HG03520 (cell line): ENCODE data around the gene CCDC141.

Experiments used
- ATAC-seq: cut with Tn5 transposase; IDR thresholded peaks from one replicate; pipeline ENCODE4 v1.9.1; 2021; ENCODE audit warnings: mild to moderate bottlenecking, moderate library complexity; ENCODE audit not compliant: unreplicated experiment

CCDC141 gene

DNA sequence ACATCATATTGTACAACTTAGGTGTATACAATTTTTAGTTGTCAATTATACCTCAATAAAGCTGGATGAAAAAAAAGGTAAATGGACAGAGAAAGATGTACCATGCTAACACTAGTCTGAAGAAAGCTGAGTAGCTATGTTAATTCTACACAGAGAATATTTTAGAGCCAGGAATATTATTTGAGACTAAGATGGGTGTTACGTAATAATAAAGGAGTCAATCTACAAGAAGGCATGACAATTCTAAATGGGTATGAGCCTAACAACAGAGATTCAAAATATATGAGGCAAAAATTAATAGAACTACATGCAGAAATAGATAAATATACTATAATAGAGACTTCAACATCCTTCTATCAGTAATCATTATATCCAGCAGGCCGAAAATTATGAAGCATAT, 69.1 kb downstream of the CCDC141 start:
- no peak for ATAC-seq

GRCh38 chr2:178978667-178979066, 71.3 kb downstream of the CCDC141 start:
- ATAC-seq = no peak

GRCh38 chr2:178976351-178976750, 73.6 kb downstream of the CCDC141 start:
- ATAC-seq = no peak

DNA sequence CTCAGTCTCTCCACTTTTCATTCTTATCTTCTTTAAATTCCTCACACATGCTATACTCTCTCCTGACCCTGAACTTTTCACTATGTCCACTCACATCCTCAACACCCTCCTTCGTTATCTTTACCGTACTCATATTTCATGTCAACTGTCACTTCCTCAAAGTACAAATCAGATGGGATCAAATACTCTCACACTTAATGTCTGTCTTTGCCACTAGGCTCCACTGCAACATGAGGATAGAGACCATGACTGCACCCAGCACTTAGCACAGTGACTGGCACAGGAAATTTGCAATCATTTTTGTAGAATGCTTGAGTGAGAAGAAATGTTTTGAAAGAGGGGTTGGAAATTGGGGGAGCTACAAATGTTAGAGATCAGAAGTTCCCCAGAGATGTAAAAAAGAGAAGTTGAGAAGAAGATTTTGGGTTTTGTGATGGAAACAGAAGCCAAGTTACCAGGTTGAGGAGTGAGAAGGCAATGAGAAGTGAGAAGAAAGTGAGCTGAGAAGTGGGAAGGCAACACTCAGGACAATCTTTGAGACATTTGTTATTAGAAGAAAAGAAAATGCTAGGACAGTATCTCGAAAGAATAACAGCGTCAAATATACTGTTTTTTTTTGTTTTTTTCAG, 87.0 kb downstream of the CCDC141 start:
- ATAC-seq = no peak

- no peak for ATAC-seq
These were observed 87.8 kb downstream of the CCDC141 start for GRCh38 chr2:178962152-178962551.

- no peak for ATAC-seq
These were observed 95.9 kb downstream of the CCDC141 start for GRCh38 chr2:178954049-178954448.

DNA sequence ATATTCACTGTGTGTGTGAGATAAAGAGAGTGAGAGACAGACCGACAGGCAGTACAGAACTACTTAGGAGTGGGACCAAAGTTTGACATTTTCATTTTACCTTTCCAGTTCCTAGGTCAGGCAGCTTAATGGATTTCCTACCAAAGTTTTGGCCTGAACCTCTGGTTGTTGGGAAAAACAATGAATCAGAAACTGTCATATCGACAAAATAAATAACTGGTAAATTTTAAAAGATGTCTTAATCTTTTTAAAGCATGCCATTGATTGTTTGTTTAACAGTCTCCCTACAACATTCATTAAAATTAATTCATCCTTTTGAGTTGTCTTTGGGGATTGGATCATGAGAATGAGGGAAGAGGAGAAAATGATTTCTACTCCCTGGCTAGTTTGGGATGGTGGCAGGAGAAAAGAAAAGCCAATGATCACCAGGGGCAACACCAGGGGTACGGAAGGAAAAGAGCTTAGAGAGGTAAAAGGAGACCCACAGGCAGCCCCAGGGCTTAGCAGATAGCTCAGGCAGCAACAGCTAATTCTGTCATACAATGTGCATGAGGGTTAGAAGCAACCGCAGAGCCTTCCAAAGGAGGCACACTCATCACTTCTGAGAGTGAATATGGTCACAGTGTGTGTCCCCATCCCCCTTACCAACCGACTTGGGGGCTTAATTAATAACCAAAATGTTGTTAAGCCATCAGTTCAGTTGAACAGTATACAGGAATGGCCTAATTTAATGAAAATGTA, 98.5 kb downstream of the CCDC141 start:
- ATAC-seq = no peak

DNA sequence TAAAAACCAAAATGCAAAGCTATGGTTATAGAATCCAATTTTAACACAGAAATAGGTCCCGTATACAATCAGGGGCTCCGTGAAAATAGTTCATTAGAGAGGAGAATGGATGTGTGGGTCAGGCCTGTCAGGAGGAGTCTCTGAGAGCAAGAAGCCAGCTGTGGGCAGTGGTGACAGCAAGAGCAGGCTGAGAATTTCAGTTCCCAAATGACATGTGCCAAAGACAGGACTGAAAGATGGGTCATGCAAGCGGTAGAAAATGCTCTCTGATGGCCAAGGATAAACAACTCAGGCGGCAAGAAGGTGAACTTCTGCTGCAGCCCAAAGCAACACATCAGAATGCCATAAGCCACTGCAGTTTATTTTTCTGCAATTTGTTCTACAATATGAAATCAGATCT, 100.4 kb downstream of the CCDC141 start:
- peak; percentile 81 for ATAC-seq

- ATAC-seq = no peak
These were observed 100.8 kb downstream of the CCDC141 start for GRCh38 chr2:178949151-178949550.

GRCh38 chr2:178947006-178947405, 102.9 kb downstream of the CCDC141 start:
- ATAC-seq = no peak

DNA sequence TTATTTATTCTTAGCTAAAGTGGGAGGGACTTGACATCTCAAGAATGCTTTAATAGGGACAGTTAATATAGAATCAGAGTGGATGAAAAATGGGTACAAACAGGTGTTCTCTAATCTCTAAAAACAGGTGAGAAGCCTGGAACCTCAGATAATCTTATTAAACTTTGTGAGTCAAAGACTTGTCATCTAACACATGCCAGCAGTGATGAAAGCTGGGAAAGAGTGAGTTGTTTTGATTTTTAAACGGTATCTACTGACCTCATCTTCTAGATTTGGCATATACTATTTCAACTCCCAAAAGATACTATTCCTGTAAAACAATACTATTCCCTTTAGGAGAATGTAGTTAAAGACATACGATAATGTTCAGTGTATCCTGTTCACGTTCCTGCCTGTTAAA, 103.4 kb downstream of the CCDC141 start:
- ATAC-seq = no peak

- no peak for ATAC-seq
These were observed 106.2 kb downstream of the CCDC141 start for GRCh38 chr2:178943745-178944144.

- no peak for ATAC-seq
These were observed 115.4 kb downstream of the CCDC141 start for GRCh38 chr2:178934571-178934970.

GRCh38 chr2:178933493-178933892, 116.4 kb downstream of the CCDC141 start:
- no peak for ATAC-seq

GRCh38 chr2:178928077-178928476, 121.9 kb downstream of the CCDC141 start:
- peak; percentile 65 for ATAC-seq

DNA sequence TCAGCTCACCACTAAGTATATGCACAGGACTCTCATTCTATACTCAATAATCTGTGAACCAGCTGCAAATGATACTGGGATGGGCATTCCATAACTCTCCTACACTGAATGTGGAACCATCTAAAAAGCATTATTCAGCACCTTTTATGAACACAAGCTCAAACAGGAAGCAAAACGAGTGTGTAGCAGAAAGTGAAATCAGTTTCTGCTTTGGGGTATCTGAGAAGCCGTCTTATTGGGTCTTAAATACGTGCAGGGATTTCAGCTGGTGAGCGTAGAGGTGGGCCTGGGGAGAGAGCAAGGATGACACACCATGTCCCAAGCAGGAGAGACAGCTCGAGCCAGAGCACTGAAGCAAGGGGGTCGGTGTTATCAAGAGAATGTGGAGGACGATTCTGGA, 122.8 kb downstream of the CCDC141 start:
- peak; percentile 41 for ATAC-seq

DNA sequence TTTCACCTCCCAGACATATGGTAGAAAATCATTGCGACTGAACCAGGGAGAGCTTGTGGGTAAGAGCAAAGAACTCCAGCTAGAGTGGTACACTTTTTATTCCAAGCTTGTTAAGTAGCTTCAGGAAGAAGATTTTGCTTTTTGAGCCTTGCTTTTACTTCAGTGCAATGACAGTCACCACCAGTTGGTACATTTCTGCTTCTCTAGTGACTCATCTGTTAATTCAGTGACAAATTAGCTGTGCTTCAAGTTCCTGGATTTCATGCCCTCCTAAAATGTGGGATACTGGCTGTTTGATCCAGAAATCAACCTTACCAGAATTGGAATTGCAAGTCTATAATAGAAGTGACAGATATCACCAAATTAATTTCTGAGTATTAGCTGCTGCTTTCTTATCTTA, 125.1 kb downstream of the CCDC141 start:
- ATAC-seq = no peak

- ATAC-seq = no peak
These were observed 126.4 kb downstream of the CCDC141 start for GRCh38 chr2:178923546-178923945.

DNA sequence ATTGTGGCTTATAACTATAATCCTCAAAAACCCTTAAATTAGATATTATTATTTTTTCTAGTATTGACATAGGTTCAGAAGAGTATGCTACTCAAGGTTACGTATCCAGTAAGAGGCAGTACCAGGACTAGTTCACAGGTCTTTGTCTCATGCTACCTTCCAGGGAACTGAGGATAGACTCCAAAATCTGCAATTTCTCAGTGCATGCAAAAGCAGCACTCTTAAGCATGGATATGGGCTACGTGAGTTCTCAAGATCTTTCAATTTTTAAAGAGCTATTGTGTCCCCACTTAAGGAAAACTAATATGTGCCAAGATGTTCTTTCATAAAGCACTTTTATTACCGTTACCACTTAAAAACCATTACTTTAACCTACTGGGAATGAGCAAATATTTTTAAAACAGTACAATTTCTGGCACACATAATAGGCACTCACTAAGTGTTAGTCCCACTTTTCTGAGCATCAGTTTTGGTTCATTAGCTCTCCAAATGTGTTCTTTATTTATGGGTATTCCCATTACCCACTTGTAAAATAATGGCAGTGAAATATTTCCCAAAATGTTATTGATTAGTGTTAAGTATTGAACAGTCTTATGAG, 128.9 kb downstream of the CCDC141 start:
- ATAC-seq = no peak

DNA sequence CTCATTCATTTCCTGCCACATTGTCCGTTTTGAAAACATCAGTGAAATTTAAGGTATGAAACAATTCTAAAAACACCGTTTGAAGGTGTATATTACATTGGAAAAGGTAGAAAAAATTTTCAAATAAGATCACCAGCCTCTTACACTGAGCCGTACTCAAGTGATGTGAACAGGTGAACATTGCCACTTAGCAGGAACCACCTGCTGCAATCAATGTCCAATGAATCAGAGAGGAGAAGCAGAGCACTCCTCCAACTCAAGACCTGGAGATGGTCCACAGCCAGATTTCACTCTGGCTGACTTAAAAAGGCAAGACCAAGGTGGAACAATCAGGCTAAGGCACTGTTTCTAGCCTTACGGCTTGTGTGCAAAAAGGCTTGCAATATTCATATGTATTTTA, 132.4 kb downstream of the CCDC141 start:
- ATAC-seq = no peak

GRCh38 chr2:178915423-178916173, 134.3 kb downstream of the CCDC141 start:
- ATAC-seq = no peak
